H7 (cell line): ENCODE results near the gene CBL. TPM values are rescaled to one million over a fixed set of nuclear protein-coding genes. Genes with fewer than 3 reads are reported as not detected.

Experiments
- DNase-seq: peaks from one replicate; pipeline ENCODE4 v3.0.0; 2012
- H3K27me3 ChIP-seq: 2 replicates; pipeline ENCODE4 v1.6.0; 2011; ENCODE audit warnings: mild to moderate bottlenecking, low read length; ENCODE audit not compliant: control insufficient read depth, insufficient read depth
- H3K36me3 ChIP-seq: replicated peaks from 2 replicates; pipeline ENCODE4 v1.5.1; 2011; ENCODE audit warnings: low read length; ENCODE audit not compliant: control insufficient read depth, insufficient read depth
- H3K4me3 ChIP-seq: 2 replicates; pipeline ENCODE4 v1.5.1; 2011; ENCODE audit warnings: low read depth, mild to moderate bottlenecking, control low read depth, low read length, moderate library complexity; ENCODE audit not compliant: insufficient read depth
- total RNA-seq: library from RNA; depleted of rRNA; stranded (reverse); fragments of >200 nt; shearing (Covaris generic); gene quantifications from 2 replicates; pipeline ENCODE4 v1.2.3, GENCODE V29; 2014

The CBL gene
- total RNA-seq, 1 experiment from 2014 or later, result 16.1 TPM

- no peaks in the 10 kb centered on the region for H3K27me3 ChIP-seq
- peaks cover 9% of the 10 kb centered on the region for H3K36me3 ChIP-seq
- no peak overlapping the region for H3K4me3 ChIP-seq
- no peak for DNase-seq
Observed at GRCh38 chr11:119293461-119293860, 87.3 kb downstream of the CBL start.

DNA sequence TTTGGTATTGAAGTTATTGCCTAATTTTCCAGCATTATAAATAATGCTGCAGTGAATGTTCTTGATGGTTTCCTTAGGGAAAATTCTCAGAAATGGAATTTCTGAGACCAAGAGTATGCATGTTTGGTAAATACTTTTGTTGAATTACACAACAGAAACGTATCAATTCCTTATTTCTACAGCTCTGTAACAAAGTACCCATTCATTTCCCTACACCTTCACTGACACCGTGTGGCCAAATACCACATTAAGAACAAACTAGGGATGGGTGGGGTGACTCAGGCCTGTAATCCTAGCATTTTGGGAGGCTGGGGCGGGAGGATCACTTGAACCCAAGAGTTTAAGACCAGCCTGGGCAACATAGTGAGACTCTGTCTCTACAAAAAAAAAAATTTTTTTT lies 89.0 kb downstream of the CBL start:
- no peak overlapping the region for H3K4me3 ChIP-seq
- H3K27me3 ChIP-seq, result no peaks in the 10 kb centered on the region
- peaks cover 23% of the 10 kb centered on the region for H3K36me3 ChIP-seq
- no peak for DNase-seq

DNA sequence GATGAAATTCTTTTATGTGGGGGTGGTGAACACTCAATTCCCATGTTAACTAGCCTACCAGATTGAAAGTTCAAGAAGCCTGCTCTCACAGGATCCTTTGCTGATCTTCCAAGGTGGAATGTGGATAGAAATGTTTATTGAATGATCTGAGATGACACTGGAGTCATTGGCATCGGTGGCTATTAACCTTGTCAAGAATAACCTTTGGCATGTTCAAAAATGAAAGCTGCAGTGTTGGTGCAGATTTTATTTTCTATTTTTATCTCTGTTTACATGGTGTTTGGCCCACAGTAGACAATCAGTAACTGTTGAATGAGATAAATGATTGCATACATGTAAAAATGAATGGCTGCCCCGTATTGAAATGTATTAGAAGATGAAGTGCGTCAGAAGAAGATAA lies 91.8 kb downstream of the CBL start:
- no peak overlapping the region for H3K4me3 ChIP-seq

DNA sequence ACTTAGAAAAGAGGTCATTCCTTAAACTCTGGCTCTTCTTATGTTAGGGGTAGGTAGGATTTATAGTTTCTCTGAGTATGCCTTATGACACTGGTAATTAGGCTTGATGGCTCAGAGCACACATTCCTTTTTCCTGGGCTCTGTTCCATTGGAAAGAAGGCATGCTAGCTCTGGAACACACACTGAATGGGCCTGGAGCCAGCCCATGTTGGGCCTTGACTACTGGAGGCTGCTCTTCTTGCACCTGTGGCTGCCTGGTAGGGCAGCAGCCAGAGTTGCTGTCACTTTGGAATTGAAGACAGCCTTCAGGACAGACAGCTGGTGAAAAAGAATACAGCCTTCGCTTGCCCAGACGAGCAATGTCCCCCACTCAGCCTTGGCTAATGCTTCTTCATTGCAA lies 92.6 kb downstream of the CBL start:
- DNase-seq, result no peak
- peaks cover 39% of the 10 kb centered on the region for H3K36me3 ChIP-seq
- H3K27me3 ChIP-seq, result no peaks in the 10 kb centered on the region
- no peak overlapping the region for H3K4me3 ChIP-seq

More for the DNA sequence above, 91.8 kb downstream of the CBL start:
- Histone ChIP-seq H3K36me3 (peaks cover 34% of the 10 kb centered on the region), H3K27me3 (no peaks in the 10 kb centered on the region)
- no peak for DNase-seq

- H3K36me3 ChIP-seq, result peaks cover 39% of the 10 kb centered on the region
- no peak overlapping the region for H3K4me3 ChIP-seq
- no peak for DNase-seq
- no peaks in the 10 kb centered on the region for H3K27me3 ChIP-seq
Observed at GRCh38 chr11:119299416-119299815, 93.3 kb downstream of the CBL start.

DNA sequence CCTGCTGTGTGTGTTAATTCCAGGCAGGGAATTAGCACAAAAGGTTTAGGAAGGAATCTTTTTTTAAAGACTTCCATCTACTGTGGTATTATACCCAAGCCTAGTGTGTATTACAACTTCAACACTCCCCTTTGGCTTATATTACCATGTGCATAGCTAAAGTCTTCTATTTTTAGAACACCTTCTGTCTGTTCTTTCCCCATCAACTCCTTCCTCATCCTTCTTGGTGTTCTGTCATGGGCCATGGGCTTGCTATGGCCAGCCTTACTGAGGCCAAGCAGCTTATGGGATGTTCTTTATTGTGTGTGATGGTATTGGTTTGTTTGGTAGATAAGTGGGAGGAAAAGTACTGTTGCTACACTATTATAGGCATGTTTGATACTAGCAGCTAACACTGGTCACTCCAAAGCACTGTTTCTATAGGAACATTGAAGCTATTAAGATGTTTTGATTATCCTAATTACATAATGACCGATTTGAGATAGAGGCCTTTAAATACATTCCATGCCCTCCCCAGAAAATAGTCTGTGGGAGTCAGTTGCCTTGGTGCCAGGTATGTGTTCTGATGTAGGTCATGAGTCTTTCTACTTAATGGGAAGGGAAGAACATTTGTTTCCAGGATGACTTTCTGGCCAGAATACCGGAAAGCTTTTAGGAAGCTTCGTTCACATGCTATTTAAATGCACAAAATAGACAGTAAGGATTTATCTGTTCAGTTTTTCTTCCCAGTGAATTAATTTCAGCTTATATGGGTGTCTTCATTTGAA lies 94.2 kb downstream of the CBL start:
- H3K27me3 ChIP-seq, result no peaks in the 10 kb centered on the region
- DNase-seq, result no peak
- no peak overlapping the region for H3K4me3 ChIP-seq
- peaks cover 39% of the 10 kb centered on the region for H3K36me3 ChIP-seq

DNA sequence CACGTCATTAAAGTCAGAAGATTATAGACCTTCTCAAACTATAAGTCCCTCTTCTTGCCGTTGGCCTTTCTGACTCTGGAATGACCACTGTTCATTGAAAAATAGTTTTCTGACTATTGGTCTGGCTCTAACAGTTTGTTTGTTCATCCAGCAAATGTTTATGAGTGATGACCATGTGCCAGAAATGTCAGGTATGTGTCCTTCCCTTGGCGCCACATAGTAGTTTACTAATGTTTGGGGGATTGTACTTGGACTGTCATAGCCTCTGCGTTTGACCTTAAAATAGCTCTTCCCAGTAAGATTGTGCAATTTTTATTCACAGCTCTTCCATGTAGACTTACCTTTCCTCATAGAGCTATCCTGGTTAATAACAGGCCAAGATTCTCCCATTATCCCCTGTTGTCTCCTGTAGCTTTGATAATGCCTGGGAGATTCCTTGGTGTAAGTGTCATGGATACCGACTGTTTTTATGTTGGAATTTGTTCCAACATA lies 97.1 kb downstream of the CBL start:
- H3K4me3 ChIP-seq, result no peak overlapping the region
- DNase-seq, result no peak
- no peaks in the 10 kb centered on the region for H3K27me3 ChIP-seq
- peaks cover 35% of the 10 kb centered on the region for H3K36me3 ChIP-seq

DNA sequence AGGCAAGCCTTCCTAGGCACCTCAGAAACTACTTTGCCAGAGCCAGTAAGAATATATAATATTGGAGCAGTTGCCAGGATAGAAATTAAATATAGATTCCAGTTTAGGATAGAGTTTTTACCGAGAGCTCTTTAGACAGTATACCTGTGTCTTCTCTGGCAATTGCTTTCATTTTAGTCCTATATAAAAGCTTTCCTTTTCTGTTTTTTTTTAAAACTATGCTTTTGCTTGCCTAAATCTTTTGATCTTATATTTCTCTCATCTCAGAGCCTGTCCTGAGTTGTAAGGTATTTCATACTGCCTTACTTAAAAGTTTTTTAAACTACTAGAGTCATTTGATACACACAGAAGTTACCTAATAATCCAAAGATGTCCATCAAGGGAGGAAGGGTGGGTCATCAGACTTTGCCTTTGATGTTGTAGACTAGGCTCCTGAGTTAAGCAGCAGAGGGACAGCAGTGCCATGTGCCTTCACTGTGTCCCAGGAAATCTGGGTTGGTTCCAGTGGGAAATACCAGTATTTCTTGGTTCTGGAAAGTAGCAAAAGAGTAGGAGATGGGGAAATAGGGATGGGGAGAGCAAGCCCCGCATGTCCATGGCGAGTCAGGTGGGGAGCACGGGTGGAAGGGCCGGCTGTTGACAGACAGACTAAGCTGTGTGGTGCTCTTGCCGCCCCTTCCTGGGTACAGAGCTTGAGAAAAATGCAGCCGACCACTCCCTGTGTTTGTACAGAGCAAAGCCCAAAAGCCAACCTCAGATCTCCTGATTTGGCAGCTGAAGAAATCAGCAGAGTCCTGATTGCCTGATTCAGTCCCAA lies 99.6 kb downstream of the CBL start:
- no peak overlapping the region for H3K4me3 ChIP-seq
- peaks cover 17% of the 10 kb centered on the region for H3K36me3 ChIP-seq
- no peaks in the 10 kb centered on the region for H3K27me3 ChIP-seq
- no peak for DNase-seq

DNA sequence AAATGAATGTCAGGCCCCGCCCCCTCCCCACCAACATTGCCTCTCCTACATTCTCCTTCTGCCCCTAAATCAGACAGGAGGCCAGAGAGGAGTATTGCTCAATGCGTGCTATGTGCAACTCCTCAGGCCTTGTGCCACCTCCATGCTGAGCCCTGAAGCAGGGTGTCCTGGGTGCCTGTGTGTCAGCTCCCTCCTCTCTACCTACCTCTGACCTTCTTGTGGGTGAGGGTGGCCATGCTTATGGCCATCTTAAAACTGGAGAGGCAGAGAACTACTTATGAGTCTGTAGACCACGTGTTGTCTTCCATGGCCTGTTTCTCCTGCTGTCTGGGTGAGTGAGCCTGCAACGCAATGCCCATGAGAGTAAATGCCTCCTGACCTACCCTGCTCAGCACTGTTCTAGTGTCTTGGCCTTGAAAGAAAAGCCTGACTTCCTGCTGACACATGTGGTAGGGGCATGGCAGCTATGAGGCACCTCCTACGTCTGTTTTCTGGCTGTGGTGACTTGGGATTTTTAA lies 100.3 kb downstream of the CBL start:
- no peak overlapping the region for H3K4me3 ChIP-seq
- H3K27me3 ChIP-seq, result no peaks in the 10 kb centered on the region
- DNase-seq, result no peak
- H3K36me3 ChIP-seq, result peaks cover 13% of the 10 kb centered on the region

DNA sequence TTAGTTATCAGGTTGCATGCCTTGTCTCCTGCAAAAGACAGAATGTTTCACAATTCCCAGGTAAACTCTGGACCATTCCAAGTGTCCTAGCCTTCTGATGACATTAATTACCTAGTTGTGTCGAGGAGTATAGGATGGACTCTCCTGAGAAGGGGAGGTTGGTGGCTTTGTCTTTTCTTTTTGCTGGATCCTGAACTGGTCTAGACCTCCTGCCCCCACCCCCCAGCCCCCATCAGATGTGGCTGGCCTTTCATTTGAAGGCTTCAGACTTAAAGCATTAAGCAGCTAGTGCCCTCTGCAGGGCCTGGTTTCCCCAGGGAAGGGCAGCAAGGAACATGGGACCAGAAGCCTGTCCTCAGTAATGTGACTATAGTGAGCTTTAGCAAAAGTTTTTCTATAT lies 101.1 kb downstream of the CBL start:
- H3K4me3 ChIP-seq, result no peak overlapping the region
- DNase-seq, result peak; percentile 60
- H3K27me3 ChIP-seq, result no peaks in the 10 kb centered on the region
- H3K36me3 ChIP-seq, result peaks cover 11% of the 10 kb centered on the region

GRCh38 chr11:119307974-119308373 lies 101.8 kb downstream of the CBL start:
- DNase-seq, result no peak
- Histone ChIP-seq H3K36me3 (peaks cover 12% of the 10 kb centered on the region), H3K27me3 (no peaks in the 10 kb centered on the region), H3K4me3 (no peak overlapping the region)

DNA sequence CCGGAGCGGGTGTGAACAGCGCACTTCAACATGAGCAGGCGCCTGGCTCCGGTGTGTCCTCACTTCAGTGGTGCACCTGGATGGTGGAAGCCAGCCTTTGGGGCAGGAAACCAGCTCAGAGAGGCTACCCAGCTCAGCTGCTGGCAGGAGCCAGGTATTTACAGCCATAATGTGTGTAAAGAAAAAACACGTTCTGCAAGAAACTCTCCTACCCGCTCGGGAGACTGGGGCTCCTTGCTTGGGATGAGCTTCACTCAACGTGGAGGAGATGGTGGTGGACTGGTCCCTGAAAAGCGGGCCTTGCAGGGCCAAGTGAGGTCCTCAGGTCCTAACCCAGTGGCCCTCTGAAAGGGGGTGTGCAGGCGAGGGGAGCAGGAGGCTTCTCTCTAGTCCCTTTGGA lies 103.3 kb downstream of the CBL start:
- DNase-seq, result no peak
- no peak overlapping the region for H3K4me3 ChIP-seq

GRCh38 chr11:119309953-119310681 lies 104.0 kb downstream of the CBL start:
- peak; percentile 47 for DNase-seq
- Histone ChIP-seq H3K4me3 (no peak overlapping the region), H3K27me3 (no peaks in the 10 kb centered on the region), H3K36me3 (peaks cover 10% of the 10 kb centered on the region)

More for the DNA sequence above, 103.3 kb downstream of the CBL start:
- Histone ChIP-seq H3K36me3 (peaks cover 10% of the 10 kb centered on the region), H3K27me3 (no peaks in the 10 kb centered on the region)

- peaks cover 10% of the 10 kb centered on the region for H3K36me3 ChIP-seq
- H3K27me3 ChIP-seq, result peaks cover 2% of the 10 kb centered on the region
- H3K4me3 ChIP-seq, result no peak overlapping the region
- DNase-seq, result peak; percentile 43
Observed at GRCh38 chr11:119310682-119311052, 104.5 kb downstream of the CBL start.
